Colonic mucosa (tissue), 4 donors: Measurements from ENCODE around the gene NKX2-2. TPM values are rescaled to one million over a fixed set of nuclear protein-coding genes. Genes with fewer than 3 reads are reported as not detected.

Experiments
- DNase-seq: peaks from one replicate; pipeline ENCODE4 v3.0.0-alpha.2; 2020
- H3K27ac ChIP-seq: fragments of 200-600 bp; one replicate; pipeline ENCODE4 v1.8.0; 2021
- H3K27me3 ChIP-seq: fragments of 200-600 bp; one replicate; pipeline ENCODE4 v1.8.0; 2021
- H3K36me3 ChIP-seq: fragments of 200-600 bp; one replicate; pipeline ENCODE4 v1.8.0; 2021
- H3K4me1 ChIP-seq: fragments of 200-600 bp; one replicate; pipeline ENCODE4 v1.8.0; 2021; ENCODE audit warnings: mild to moderate bottlenecking
- H3K4me3 ChIP-seq: fragments of 200-600 bp; one replicate; pipeline ENCODE4 v1.8.0; 2021
- H3K9ac ChIP-seq, 2 donors: one replicate each; pipeline ENCODE4 v1.7.0; 2013; ENCODE audit warnings: control low read depth in 2 of 2, low read depth in 2 of 2, low read length in 2 of 2
- H3K9me3 ChIP-seq: fragments of 200-600 bp; one replicate; pipeline ENCODE4 v1.8.0; 2021
- intact Hi-C: fragments of 100-400 bp; cut with DNase I; formaldehyde crosslinking; loops from one replicate; pipeline ENCODE4 v1.14.1; 2022
- total RNA-seq, 2 donors: library from RNA; stranded (reverse); fragmentation: NEBNext Ultra II Directional in 1 of 2; extraction: Animal tissue kit (Norgen Biotek cat#: 25700) in 1 of 2; gene quantifications; one replicate each; pipeline ENCODE4 v1.2.1, GENCODE V29; 2021
- TF ChIP-seq, protein P1 (sequence below): fragments of 200-600 bp; IDR thresholded peaks from one replicate; pipeline ENCODE4 v1.8.0; 2022; ENCODE audit warnings: antibody characterized with exemption, mild to moderate bottlenecking
- donor health status: healthy.
- donor health status: DM: no; HTN: no; CAD: no.
- donor health status: DM: no; HTN: no; CAD: no.

Gene NKX2-2
- total RNA-seq, 2 donors from 2014 or later: 1.4 to 1.6 TPM

DNA sequence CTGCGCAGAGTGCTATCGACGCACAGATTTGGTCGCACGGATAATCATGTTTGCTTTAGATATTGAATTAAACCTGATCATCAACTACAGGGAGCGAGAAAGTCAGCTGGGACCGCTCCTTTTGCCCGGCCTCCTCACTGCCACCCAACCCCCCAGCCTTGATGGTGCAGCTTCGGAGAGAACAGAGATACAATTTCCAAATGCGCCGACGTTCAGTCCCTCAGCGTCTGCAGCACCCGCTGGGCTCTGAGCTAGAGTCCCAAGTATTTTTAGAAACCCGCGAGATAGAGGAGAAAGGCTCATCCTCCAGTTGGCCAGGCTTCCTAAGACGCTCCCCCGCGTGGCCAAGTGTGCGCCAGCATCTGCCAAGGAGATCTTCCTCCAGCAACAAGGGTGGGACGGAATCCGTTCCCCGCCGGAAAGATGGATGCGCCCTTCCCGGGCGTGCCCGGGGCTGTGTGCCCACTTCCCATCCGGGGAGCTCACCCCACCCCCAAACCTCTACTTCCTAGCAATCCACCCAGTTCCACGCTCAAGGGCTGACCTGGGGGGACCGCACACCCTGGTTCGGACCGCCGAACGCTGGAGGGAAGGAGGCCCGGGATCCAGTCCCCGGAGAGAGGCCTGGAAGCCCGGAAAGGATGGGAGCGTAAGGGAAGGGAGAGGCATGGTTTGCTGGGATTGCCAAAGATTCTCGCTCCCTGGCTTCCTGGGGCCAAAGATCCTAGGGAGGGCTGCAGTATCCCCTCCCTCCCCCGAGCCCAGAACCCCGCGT lies 4.1 kb downstream of the NKX2-2 start:
- TF ChIP-seq, protein P1, sequence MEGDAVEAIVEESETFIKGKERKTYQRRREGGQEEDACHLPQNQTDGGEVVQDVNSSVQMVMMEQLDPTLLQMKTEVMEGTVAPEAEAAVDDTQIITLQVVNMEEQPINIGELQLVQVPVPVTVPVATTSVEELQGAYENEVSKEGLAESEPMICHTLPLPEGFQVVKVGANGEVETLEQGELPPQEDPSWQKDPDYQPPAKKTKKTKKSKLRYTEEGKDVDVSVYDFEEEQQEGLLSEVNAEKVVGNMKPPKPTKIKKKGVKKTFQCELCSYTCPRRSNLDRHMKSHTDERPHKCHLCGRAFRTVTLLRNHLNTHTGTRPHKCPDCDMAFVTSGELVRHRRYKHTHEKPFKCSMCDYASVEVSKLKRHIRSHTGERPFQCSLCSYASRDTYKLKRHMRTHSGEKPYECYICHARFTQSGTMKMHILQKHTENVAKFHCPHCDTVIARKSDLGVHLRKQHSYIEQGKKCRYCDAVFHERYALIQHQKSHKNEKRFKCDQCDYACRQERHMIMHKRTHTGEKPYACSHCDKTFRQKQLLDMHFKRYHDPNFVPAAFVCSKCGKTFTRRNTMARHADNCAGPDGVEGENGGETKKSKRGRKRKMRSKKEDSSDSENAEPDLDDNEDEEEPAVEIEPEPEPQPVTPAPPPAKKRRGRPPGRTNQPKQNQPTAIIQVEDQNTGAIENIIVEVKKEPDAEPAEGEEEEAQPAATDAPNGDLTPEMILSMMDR: no peak
- Histone ChIP-seq H3K27ac (no peak overlapping the region), H3K9me3 (no peaks in the 10 kb centered on the region), H3K4me3 (no peak overlapping the region), H3K36me3 (no peaks in the 10 kb centered on the region), H3K27me3 (peaks cover 98% of the 10 kb centered on the region), H3K9ac (no peak overlapping the region), H3K4me1 (peaks cover 10% of the 10 kb centered on the region)
- intact Hi-C loops: loop anchor here (10.0 kb wide), 1 partner anchor 465 kb away; no protein-coding TSS in a partner anchor
- no peak for DNase-seq

DNA sequence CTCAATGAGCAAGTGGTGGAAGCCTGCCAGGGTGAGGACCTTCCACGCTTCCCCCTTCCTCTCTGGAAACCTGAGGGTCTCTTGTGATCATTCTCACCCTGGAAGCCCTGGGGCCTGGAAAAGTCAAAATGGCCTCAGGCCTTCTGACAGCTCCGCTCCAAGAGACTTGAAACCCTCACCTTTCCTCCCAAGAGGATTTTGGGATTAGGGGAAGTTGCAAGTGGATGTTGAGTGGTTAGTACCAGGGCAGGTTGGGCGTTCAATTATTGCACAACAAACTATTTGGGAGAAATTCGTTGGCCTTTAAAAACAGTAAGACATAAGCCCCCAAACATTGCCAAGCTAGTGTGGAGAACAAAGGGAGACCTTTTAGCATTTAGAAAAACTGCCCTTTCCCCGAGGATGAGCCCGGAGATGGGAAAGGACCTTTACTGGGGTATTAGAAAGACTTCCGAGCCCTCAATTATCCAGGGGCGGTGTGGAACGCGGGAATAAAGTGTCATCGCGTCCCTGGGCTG lies 4.7 kb downstream of the NKX2-2 start:
- Histone ChIP-seq H3K4me3 (no peak overlapping the region), H3K36me3 (no peaks in the 10 kb centered on the region), H3K4me1 (peaks cover 10% of the 10 kb centered on the region), H3K9ac (no peak overlapping the region), H3K27ac (no peak overlapping the region), H3K27me3 (peaks cover 96% of the 10 kb centered on the region), H3K9me3 (no peaks in the 10 kb centered on the region)
- TF ChIP-seq, protein P1: no peak
- intact Hi-C loops: loop anchor here (10.0 kb wide), 1 partner anchor 464 kb away; no protein-coding TSS in a partner anchor
- DNase-seq: no peak

DNA sequence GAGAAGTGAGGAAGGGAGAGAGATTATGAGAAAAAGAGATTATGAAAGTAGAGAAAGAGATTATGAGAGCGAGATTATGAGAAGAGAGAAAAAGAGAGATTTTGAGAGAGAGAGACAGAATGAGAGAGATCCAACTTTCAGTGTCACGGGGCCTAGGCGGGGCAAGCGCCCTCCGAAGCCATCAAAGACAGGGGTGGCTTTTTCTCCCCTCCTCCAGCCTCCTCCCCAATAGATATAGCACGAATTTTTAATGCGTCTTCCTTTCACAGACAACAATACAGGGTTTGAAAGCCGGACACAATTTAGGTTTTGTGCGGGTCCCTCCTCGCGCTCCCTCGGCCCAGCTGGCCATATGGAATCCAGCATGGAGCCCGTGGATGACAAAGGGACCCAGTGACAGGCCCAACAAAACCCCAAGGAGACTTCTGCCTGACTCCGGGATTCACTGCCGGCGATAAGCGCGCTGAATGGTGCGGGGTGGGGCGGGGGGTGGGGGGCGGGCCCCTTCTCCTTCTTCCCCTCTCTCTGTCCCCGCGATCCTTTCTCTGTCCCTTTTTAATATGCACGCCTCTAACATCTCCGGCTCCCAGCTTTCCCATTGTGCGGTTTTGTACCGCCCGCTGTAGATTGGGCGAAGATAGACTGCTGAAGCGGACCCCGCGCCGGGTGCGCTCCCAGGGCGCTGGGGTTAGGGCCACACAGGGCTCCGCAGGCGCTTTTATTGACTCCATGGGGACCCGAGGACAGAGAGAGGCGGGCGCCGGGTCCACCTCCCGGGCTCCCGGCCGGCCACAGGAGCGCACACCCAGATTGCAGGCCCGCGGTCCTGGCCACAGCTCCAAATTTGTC lies 5.4 kb downstream of the NKX2-2 start:
- intact Hi-C loops: loop anchor here (10.0 kb wide), 1 partner anchor 464 kb away; no protein-coding TSS in a partner anchor
- H3K27me3 ChIP-seq: peaks cover 90% of the 10 kb centered on the region
- no peak overlapping the region for H3K27ac ChIP-seq
- TF ChIP-seq, protein P1: no peak
- no peaks in the 10 kb centered on the region for H3K36me3 ChIP-seq
- no peak overlapping the region for H3K9ac ChIP-seq
- no peak for DNase-seq
- no peaks in the 10 kb centered on the region for H3K9me3 ChIP-seq
- no peak overlapping the region for H3K4me3 ChIP-seq
- peaks cover 10% of the 10 kb centered on the region for H3K4me1 ChIP-seq

DNA sequence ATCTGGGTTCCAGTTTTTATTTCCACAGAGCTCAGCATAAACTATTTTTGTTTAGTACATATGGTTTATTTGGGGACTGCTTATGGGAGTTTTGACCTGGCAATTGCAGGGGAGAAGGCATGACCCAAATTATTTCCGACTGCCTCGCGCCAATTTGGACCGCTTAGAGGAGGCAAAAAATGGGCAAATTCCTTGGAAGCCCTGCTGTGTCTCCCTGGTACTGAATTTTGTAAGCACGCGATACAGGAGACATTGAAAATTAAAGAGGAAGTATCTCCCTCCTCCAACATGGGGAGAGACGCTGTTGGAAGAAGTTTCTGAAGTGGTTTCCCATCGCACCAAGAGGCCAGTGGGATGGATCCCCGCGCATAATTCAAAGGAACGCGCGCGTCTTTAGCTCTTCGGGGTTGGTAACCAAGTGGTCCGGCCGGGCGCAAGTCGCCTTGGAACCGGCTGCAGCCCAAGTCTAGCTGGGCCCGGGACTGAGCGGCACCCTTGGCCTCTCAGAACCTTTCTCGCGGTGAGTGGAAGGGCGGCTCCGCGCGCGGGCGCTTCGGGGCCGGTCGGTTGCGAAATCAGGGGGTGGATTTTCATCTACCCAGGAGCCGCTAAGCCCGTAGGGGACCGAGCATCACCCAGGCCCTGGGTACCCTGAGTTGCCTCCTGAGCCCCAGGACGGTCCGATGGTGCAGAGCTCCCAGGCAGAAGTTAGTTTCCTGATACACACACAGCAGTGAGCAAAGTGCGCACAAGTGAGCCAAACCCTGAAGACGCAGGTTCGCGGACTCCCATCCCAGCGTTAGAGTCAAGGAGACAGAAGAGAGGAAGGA lies 6.2 kb downstream of the NKX2-2 start:
- peaks cover 10% of the 10 kb centered on the region for H3K4me1 ChIP-seq
- peaks cover 81% of the 10 kb centered on the region for H3K27me3 ChIP-seq
- H3K4me3 ChIP-seq: no peak overlapping the region
- intact Hi-C loops: loop anchor here (2.0 to 10.0 kb wide), 2 partner anchors 463 to 647 kb away; no protein-coding TSS in a partner anchor
- DNase-seq: no peak
- H3K9ac ChIP-seq: no peak overlapping the region
- TF ChIP-seq, protein P1: no peak
- no peak overlapping the region for H3K27ac ChIP-seq
- H3K36me3 ChIP-seq: no peaks in the 10 kb centered on the region
- no peaks in the 10 kb centered on the region for H3K9me3 ChIP-seq
